Testis (tissue), 2 donors: Measurements from ENCODE around the gene CABP2.

Source experiments
- CTCF ChIP-seq, 3 experiments: fragments of 450-650 bp in 2 of 3; fragments of 200-600 bp in 1 of 3; sonication (generic) in 1 of 3; IDR thresholded peaks; one replicate each; pipeline ENCODE4 v1.5.1; 2016 to 2019; ENCODE audit warnings: antibody characterized with exemption in 3 of 3, mild to moderate bottlenecking in 2 of 3, moderate library complexity in 1 of 3
- POLR2A ChIP-seq: fragments of 450-650 bp; IDR thresholded peaks from one replicate; pipeline ENCODE4 v1.6.1; 2017; ENCODE audit warnings: antibody characterized with exemption, mild to moderate bottlenecking, moderate library complexity

GRCh38 chr11:67534070-67534679 is 10.9 kb upstream of the CABP2 start:
- no peak for TF ChIP-seq POLR2A
- no peak for TF ChIP-seq CTCF (IDR thresholded peaks at IDR 0.05)
